SU-DHL-6 (cell line): Measurements from ENCODE around the gene SNX10.

ENCODE experiments used
- H2AFZ ChIP-seq: fragments of 200-600 bp; sonication (generic); 2 replicates; pipeline ENCODE4 v1.6.1; 2014; ENCODE audit warnings: low read depth, mild to moderate bottlenecking, moderate library complexity, mixed read lengths, antibody characterized with exemption, low read length; ENCODE audit not compliant: severe bottlenecking
- H3F3A ChIP-seq: fragments of 200-600 bp; shearing (Covaris generic); 2 replicates; pipeline ENCODE4 v1.6.0; 2016; ENCODE audit warnings: antibody characterized with exemption, mild to moderate bottlenecking; ENCODE audit not compliant: insufficient read depth
- H3K27ac ChIP-seq: fragments of 200-600 bp; sonication (generic); 2 replicates; pipeline ENCODE4 v1.5.1; 2016; ENCODE audit warnings: low read depth, mild to moderate bottlenecking, low read length, moderate library complexity, mixed read lengths
- H3K27me3 ChIP-seq: fragments of 200-600 bp; sonication (generic), shearing (Covaris generic); 2 replicates; pipeline ENCODE4 v1.6.0; 2014; ENCODE audit warnings: mild to moderate bottlenecking, low read length
- H3K36me3 ChIP-seq: fragments of 200-600 bp; sonication (generic); 2 replicates; pipeline ENCODE4 v1.6.1; 2014; ENCODE audit warnings: mild to moderate bottlenecking, low read length, mixed read lengths
- H3K4me2 ChIP-seq: fragments of 300-600, 200-600 bp; shearing (Covaris generic), sonication (generic); 2 replicates; pipeline ENCODE4 v1.6.0; 2014; ENCODE audit warnings: low read length, low read depth, mild to moderate bottlenecking; ENCODE audit not compliant: poor library complexity, severe bottlenecking
- H3K4me3 ChIP-seq: fragments of 200-600 bp; sonication (generic); 2 replicates; pipeline ENCODE4 v1.5.1; 2014; ENCODE audit warnings: antibody characterized with exemption, low read length, mild to moderate bottlenecking, mixed read lengths; ENCODE audit not compliant: insufficient read depth, poor library complexity, severe bottlenecking
- H3K79me2 ChIP-seq: fragments of 200-600 bp; sonication (generic); 2 replicates; pipeline ENCODE4 v1.6.1; 2014; ENCODE audit warnings: mild to moderate bottlenecking, low read length, moderate library complexity; ENCODE audit not compliant: insufficient read depth
- H3K9ac ChIP-seq: fragments of 200-600 bp; sonication (generic); 2 replicates; pipeline ENCODE4 v1.7.0; 2014; ENCODE audit warnings: mild to moderate bottlenecking, low read length
- H3K9me2 ChIP-seq: fragments of 200-600 bp; sonication (generic); replicated peaks from 2 replicates; pipeline ENCODE4 v1.6.1; 2014; ENCODE audit warnings: low read length; ENCODE audit not compliant: insufficient read depth
- H3K9me3 ChIP-seq: fragments of 200-600 bp; sonication (generic); 2 replicates; pipeline ENCODE4 v1.6.1; 2014; ENCODE audit warnings: low read length, mixed read lengths; ENCODE audit not compliant: insufficient read depth
- H4K20me1 ChIP-seq: fragments of 200-600 bp; sonication (generic); 2 replicates; pipeline ENCODE4 v1.6.1; 2014; ENCODE audit warnings: low read depth, mild to moderate bottlenecking, antibody characterized with exemption, low read length, moderate library complexity, mixed read lengths
- CTCF ChIP-seq: fragments of 200-600 bp; sonication (generic); IDR thresholded peaks from one replicate; pipeline ENCODE4 v1.5.1; 2017; ENCODE audit warnings: antibody characterized with exemption, mild to moderate bottlenecking, low read length, moderate library complexity; ENCODE audit not compliant: insufficient read depth, poor library complexity, severe bottlenecking
- EZH2phosphoT487 ChIP-seq: fragments of 200-600 bp; sonication (generic), shearing (Covaris generic); conservative IDR thresholded peaks from 2 replicates; pipeline ENCODE4 v1.6.1; 2018; ENCODE audit warnings: mild to moderate bottlenecking, antibody characterized with exemption, low read length, moderate library complexity, mixed read lengths

The SNX10 gene

GRCh38 chr7:26413007-26413691 lies 121.5 kb downstream of the SNX10 start:
- Histone ChIP-seq H3K27ac (no peak overlapping the region), H3K4me2 (no peak overlapping the region), H3K36me3 (no peaks in the 10 kb centered on the region), H3K9me3 (no peaks in the 10 kb centered on the region), H2AFZ (no peak overlapping the region), H3F3A (no peaks in the 10 kb centered on the region), H3K4me3 (no peak overlapping the region), H3K9ac (no peak overlapping the region), H3K27me3 (no peaks in the 10 kb centered on the region), H3K9me2 (no peaks in the 10 kb centered on the region), H4K20me1 (no peaks in the 10 kb centered on the region), H3K79me2 (no peaks in the 10 kb centered on the region)
- TF ChIP-seq CTCF (no peak), EZH2phosphoT487 (no peak)

- no peak overlapping the region for H3K9ac ChIP-seq
- H3K27ac ChIP-seq, result no peak overlapping the region
- H3K79me2 ChIP-seq, result no peaks in the 10 kb centered on the region
- no peak overlapping the region for H2AFZ ChIP-seq
- H3K27me3 ChIP-seq, result no peaks in the 10 kb centered on the region
- no peak overlapping the region for H3K4me3 ChIP-seq
- no peaks in the 10 kb centered on the region for H3K9me2 ChIP-seq
- no peaks in the 10 kb centered on the region for H3K9me3 ChIP-seq
- TF ChIP-seq EZH2phosphoT487, result no peak
- no peak for TF ChIP-seq CTCF
- H3K4me2 ChIP-seq, result no peak overlapping the region
- H4K20me1 ChIP-seq, result no peaks in the 10 kb centered on the region
- H3F3A ChIP-seq, result no peaks in the 10 kb centered on the region
- no peaks in the 10 kb centered on the region for H3K36me3 ChIP-seq
Observed at GRCh38 chr7:26416004-26416403, 124.3 kb downstream of the SNX10 start.

GRCh38 chr7:26417911-26418413 lies 126.3 kb downstream of the SNX10 start:
- H3K27me3 ChIP-seq, result no peaks in the 10 kb centered on the region

More at GRCh38 chr7:26417911-26418413, 126.3 kb downstream of the SNX10 start:
- Histone ChIP-seq H3K9ac (no peak overlapping the region), H3K79me2 (no peaks in the 10 kb centered on the region), H3K4me3 (no peak overlapping the region), H3K27ac (no peak overlapping the region), H3K9me3 (no peaks in the 10 kb centered on the region), H3F3A (no peaks in the 10 kb centered on the region), H3K4me2 (no peak overlapping the region), H4K20me1 (no peaks in the 10 kb centered on the region), H2AFZ (no peak overlapping the region), H3K9me2 (no peaks in the 10 kb centered on the region), H3K36me3 (no peaks in the 10 kb centered on the region)
- TF ChIP-seq EZH2phosphoT487, result no peak
- no peak for TF ChIP-seq CTCF
